Stimulated activated CD8-positive, alpha-beta memory T cell treated with anti-CD3 and anti-CD28 coated beads, Interleukin-15, amount 100 ng/mL, for 24 hours (primary cell): ENCODE measurements around the gene SYCE3.

Experiments
- DNase-seq: peaks from one replicate; pipeline ENCODE4 v3.0.0-alpha.2; 2020; ENCODE audit warnings: low read depth

SYCE3 gene

DNA sequence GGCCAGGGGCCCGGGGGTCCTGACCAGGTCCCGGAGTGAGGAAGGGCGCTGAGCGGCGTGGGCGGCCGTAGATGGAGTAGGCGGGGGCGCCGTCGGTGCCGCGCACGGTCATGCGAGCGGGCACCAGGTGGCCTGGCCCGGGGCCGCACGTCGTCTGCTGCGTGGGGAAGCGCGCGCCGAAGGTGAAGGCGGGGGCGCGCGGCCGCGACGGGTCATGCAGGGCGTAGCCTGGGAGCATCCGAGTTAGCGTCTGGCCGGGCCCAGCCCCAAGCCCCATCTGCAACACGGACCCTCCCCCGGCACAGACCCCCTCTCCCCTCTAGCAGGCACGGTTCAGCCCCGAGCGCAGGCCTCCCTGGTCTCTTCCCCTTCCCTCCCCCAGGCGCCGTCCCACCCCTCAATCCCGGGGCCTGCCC lies 31.2 kb downstream of the SYCE3 start:
- peak; percentile 43 for DNase-seq

DNA sequence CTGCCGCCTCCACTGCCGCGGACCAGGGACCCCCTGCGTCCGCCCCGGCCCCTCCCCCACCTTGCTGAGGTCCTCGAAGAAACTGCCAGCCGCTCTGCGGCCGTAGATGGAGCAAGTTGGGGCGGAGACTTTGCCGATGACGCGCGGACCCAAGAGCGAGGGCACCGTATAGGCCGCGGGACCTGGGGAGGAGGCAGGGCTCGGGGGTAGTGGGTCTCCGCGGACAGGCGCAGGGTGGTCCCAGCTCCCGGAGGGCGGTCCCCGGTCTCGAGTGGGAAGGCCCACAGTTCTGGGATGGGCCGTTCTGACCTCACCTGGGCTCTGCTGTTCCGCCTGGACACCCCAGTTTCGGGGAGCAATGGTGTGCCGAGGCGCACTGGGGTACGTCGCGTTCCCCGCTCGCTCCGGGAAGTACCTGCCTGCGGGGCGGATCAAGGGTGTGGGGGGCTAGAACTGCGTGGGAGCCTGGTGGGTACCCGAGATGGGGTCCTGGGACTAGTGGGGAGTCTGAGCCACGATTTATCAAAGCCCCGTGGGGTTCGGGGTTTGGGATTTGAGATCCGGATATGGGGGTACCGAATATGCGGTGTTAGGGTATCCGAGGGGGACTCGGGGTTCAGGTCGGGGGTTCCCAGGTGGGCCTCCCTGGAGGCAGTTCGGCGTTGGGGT lies 31.7 kb downstream of the SYCE3 start:
- peak; percentile 56 for DNase-seq

DNA sequence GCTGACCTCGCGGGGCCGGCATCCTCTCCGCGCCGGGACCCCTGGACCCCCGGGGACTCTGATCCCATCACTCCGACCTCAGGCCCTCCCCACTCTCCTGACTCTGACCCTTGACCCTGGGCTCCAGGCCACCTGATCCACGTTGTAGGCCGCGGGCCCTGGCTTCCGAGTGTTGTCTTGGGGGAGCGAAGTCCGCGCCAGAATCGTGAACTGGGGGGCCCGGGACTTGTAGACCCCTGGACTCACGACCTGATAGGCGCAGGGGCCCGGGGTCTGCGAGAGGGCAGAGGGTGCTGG lies 32.2 kb downstream of the SYCE3 start:
- DNase-seq, result no peak

DNA sequence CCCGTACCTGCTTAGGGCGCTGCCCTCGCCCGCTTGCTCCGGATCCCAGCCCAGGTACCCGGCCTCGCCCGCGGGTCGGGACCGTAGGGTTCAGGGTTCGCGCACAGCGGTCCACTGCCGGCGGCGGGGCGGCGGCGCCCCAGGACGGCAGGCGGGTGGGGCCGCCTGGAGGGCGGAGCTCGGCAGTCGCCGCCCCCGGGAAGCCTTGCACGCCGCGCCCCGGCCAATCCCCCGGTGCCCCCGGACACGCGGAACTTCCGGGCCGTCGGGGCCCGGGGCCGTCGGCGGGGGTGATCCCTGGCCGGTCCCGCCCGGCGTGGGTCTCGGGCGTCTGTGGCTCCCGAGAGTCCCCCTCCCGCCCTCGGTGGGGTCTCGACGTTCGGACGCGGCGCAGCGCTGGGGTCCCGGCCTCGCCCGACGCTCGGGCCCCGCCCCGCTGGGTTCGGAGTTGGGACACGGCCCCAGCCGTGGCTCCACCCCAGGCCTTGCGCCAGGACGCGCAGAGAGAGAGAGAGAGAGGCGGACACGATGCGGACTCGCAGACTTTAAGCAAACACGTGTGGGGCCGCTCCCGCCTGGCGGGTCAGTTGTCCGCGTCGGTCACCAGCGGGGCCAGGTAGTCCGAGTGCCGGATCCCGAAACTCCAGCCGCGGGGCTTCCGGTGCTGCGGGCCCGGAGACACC lies 32.7 kb downstream of the SYCE3 start, which contains the start of gene TYMP:
TSS of gene TYMP (minus strand) at position 116 of the 683 bp plus-strand sequence. CDS start 303 bp downstream, outside the sequence.
- peak; percentile 49 for DNase-seq

DNA sequence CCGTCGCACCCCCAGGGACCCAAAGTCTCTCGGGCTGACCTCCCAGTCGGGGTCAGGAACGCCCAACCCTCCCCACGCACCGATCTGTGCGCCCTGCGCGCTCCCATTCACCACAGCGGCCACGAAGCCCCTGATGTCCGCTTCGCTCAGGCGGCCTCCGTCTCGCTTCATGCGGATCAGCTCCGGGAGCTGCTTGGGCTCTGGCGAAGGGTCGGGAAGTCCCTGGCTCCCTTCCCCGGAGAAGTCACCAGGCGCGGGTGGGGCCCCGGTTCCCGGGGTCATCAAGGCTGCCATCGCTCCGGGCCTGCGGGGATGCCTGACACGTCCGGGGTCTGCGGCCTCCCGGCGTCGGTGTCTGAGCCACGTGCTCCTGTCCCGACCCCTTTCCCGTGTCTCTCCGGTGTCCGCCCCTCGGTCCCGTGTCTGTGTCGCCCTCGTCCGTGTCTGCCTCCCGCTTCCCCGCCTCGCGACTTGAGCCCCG lies 33.3 kb downstream of the SYCE3 start:
- no peak for DNase-seq

GRCh38 chr22:50528682-50529415 lies 33.9 kb downstream of the SYCE3 start:
- no peak for DNase-seq

DNA sequence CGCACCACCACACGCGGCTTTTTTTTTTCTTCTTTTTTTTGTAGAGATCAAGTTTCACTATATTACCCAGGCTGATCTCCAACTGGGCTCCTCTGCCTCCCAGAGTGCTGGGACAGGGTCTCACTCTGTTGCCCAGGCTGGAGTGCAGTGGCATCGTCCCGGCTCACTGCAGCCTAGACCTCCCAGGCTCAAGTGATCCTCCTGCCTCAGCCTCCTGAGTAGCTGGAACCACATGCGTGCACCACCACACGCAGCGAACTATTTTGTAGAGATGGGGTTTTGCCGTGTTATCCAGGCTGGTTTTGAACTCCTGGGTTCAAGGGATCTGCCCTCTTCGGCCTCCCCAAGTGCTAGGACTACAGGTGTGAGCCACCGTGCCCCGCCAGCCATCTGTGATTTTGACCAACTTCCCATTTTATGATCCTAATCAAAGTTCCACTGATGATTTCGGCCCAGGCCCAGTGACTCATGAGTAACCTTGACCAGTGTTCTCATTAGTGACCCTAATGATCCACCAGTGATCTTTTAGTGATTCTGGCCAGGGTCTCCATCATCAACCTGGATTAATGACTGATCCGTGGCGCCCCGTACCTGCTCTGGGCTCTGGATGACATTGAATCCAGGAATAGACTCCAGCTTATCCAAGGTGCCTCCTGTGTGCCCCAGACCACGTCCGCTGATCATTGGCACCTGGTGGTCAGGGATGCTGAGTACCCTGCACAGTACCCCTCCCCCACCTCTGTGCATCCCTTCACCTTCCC lies 34.6 kb downstream of the SYCE3 start:
- no peak for DNase-seq

GRCh38 chr22:50526834-50527801 lies 35.6 kb downstream of the SYCE3 start:
- DNase-seq, result no peak

GRCh38 chr22:50526108-50526833 lies 36.4 kb downstream of the SYCE3 start:
- peak; percentile 63 for DNase-seq

- DNase-seq, result no peak
Measured at GRCh38 chr22:50525858-50526107, 36.9 kb downstream of the SYCE3 start.

DNA sequence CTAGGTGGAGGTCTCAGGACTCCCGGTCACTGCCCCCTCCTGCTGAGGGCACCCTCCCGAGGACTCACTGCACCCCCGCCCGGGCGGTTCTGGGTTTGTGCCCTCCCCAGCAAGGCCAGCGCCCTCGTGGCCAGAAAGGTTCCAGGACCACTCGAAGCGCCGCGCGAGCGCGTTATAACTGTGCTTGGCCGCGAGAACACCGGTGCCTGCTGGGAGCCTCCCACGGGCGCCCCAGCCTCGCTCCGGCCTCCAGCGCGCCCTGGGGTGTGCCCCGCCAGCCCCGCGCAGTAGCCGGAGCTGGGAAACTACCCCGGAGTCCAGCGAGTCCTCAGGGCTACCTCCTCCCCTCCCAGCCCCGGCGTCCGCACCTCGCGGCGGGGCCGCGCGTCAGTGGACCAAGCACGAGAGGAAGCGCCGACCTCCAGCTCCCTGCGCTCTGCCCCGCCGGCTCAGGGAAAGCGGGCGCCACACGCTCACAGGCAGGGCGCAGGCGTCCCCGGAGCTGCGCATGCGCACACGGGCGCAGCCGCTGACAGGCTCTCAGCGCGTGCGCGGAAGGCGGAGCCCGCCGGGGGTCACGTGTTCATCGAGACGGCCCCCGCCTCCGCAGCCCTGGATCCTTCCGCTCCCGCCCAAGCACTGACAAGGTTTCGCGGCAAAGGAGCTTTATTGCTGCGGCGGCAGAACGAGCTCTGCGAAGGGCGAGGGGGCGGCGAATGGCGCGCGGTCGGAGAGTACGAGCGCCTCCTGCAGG lies 37.4 kb downstream of the SYCE3 start, which contains the start of gene SCO2:
TSS of gene SCO2 (minus strand) at position 495 of the 754 bp plus-strand sequence. CDS start 1,187 bp downstream, outside the sequence.
- peak; percentile 98 for DNase-seq

GRCh38 chr22:50524676-50525103 lies 38.0 kb downstream of the SYCE3 start:
- DNase-seq, result no peak

DNA sequence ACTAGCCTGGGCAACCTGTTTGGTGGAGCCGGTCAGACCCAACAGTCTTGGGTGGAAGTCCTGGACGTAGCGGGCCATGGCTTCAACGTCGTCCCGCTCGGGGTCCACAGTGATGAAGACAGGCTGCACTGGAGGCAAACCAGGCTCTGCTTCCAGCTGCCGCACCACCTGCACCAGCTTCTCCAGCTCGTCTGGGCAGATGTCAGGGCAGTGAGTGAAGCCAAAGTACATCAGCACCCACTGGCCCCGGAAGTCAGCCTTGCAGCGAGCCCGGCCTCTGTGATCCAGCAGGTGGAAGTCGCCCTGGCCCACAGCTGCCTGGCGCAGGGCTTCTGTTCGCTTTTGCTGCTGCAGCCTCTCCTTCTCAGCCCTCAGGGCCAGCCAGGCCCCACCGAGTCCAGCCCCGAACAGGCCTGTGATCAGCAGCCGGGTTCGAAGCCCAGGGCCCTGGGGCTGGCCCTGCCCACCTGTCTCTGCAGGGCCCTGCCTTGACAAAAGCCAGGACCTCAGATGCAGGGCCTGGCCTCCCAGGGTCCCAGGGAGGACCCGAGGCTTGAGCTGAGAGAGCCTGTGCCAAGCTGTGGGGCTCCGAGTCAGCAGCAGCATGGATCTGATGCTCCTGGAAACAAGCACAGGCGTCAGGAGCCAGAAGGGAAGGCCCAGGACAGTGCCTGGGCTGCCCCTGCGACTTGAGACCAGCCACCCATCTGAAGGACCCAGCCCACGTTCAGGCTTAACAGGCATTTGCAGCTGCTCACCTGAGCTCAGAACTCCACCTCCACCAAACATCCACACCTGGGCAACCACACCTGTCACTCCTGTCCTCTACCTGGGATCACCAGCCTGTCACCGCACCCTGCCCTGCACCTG lies 38.7 kb downstream of the SYCE3 start:
- no peak for DNase-seq

DNA sequence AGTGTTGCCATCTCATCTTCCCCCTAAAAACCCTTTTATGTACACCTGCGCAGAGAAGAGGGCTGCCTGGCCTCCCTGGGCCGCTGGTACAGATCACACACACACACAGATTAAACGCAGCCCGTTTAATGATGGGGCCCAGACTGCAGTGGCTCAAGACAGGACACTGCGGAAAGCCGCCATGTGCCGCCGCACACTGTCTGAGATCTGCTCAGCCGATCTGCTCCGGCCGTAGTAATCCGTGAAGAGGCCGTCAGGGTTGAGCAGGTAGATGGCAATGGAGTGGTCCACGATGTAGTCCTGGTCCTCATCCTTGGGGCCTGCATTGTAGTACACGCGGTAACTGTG lies 39.3 kb downstream of the SYCE3 start:
- no peak for DNase-seq

- no peak for DNase-seq
Measured at GRCh38 chr22:50522806-50523438, 39.8 kb downstream of the SYCE3 start.

- DNase-seq, result no peak
Measured at GRCh38 chr22:50522208-50522805, 40.4 kb downstream of the SYCE3 start.

- no peak for DNase-seq
Measured at GRCh38 chr22:50521710-50522109, 41.0 kb downstream of the SYCE3 start.
